Measurements from ENCODE around the gene ZNF470. TPM values are rescaled to one million over a fixed set of nuclear protein-coding genes. Genes with fewer than 3 reads are reported as not detected.

ZNF470 gene
- total and polyA plus RNA-seq, 2 donors = 2.2 to 7.7 TPM

DNA sequence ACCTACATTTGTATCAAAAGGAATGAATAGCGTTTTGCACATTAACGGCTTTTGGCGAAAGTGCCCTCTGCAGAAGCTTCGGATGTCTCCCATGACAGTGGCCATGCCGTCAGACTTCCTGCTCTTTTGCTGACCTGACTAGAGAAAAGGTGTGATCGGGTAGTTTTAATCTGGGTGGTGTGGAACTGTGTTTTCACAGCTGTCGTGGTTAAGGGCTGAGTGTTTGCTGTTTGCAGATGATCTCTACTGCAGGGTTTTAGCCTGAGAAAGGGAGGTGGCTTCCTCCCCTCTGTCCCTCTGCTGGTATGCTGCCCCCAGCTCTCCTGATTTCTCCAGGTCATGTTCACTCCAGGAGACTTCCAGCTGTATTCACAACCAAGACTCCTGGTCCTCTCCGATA lies 50.3 kb downstream of the ZNF470 start:
- Histone ChIP-seq H3K27me3 (ENCODE audit: control insufficient read depth in 2 of 2, insufficient read depth in 1 of 2, low read length in 1 of 2) (no peaks in the 10 kb centered on the region), H3K4me1 (ENCODE audit: control insufficient read depth in 2 of 2, insufficient read depth in 2 of 2, low read length in 2 of 2) (no peaks in the 10 kb centered on the region), H3K36me3 (ENCODE audit: control insufficient read depth in 2 of 2, insufficient read depth in 2 of 2, low read length in 1 of 2) (peaks cover 0 to 36% of the 10 kb centered on the region in 2 donors), H3K9me3 (ENCODE audit: control insufficient read depth in 2 of 2, insufficient read depth in 1 of 2, low read length in 1 of 2) (peaks cover 32 to 53% of the 10 kb centered on the region in 2 donors), H3K4me3 (ENCODE audit: low read length in 2 of 2) (no peak overlapping the region), H3K27ac (ENCODE audit: low read depth in 1 of 2, low read length in 1 of 2) (no peak overlapping the region)
- WGBS = 97% methylated on average over 8 of the region's 8 CpGs
- DNase-seq (ENCODE audit: low read depth in 6 of 9, low spot score in 9 of 9) = no peak

GRCh38 chr19:56619121-56619520 lies 51.9 kb downstream of the ZNF470 start:
- H3K27me3 ChIP-seq (ENCODE audit: control insufficient read depth in 2 of 2, insufficient read depth in 1 of 2, low read length in 1 of 2) = no peaks in the 10 kb centered on the region
- H3K27ac ChIP-seq (ENCODE audit: low read depth in 1 of 2, low read length in 1 of 2) = no peak overlapping the region
- H3K9me3 ChIP-seq (ENCODE audit: control insufficient read depth in 2 of 2, insufficient read depth in 1 of 2, low read length in 1 of 2) = peaks cover 32 to 55% of the 10 kb centered on the region in 2 donors
- no peak overlapping the region for H3K4me3 ChIP-seq (ENCODE audit: low read length in 2 of 2)
- peaks cover 0 to 35% of the 10 kb centered on the region in 2 donors for H3K36me3 ChIP-seq (ENCODE audit: control insufficient read depth in 2 of 2, insufficient read depth in 2 of 2, low read length in 1 of 2)
- H3K4me1 ChIP-seq (ENCODE audit: control insufficient read depth in 2 of 2, insufficient read depth in 2 of 2, low read length in 2 of 2) = no peaks in the 10 kb centered on the region
- 88% methylated on average over 8 of the region's 8 CpGs for WGBS
- DNase-seq (ENCODE audit: low read depth in 6 of 9, low spot score in 9 of 9) = no peak

GRCh38 chr19:56622374-56622773 lies 55.1 kb downstream of the ZNF470 start:
- 98% methylated on average over 37 of the region's 37 CpGs for WGBS

DNA sequence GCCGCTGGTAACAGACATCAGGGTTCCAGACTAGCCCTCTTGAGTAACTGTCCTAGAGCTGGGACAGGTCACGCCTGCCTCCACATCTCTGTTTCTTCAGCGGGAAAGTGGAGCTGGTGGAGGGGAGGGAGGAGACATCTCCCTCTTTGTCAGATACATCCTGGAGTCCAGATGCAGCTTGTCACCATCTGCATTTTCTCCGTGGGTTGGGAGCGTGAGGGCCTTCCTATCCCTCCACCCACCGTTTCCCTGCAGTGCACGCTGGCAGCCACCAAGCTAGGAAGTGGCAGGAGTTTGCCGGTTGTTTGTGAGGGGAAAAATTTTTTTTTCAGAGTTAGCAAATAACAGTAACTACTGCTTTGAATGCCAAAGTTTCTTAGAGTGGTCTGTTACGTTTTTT lies 55.7 kb downstream of the ZNF470 start:
- H3K4me1 ChIP-seq (ENCODE audit: control insufficient read depth in 2 of 2, insufficient read depth in 2 of 2, low read length in 2 of 2) = no peaks in the 10 kb centered on the region
- DNase-seq (ENCODE audit: low read depth in 6 of 9, low spot score in 9 of 9) = no peak
- 92% methylated on average over 9 of the region's 9 CpGs for WGBS
- no peak overlapping the region for H3K27ac ChIP-seq (ENCODE audit: low read depth in 1 of 2, low read length in 1 of 2)
- peaks cover 33 to 75% of the 10 kb centered on the region in 2 donors for H3K9me3 ChIP-seq (ENCODE audit: control insufficient read depth in 2 of 2, insufficient read depth in 1 of 2, low read length in 1 of 2)
- H3K27me3 ChIP-seq (ENCODE audit: control insufficient read depth in 2 of 2, insufficient read depth in 1 of 2, low read length in 1 of 2) = no peaks in the 10 kb centered on the region
- H3K36me3 ChIP-seq (ENCODE audit: control insufficient read depth in 2 of 2, insufficient read depth in 2 of 2, low read length in 1 of 2) = peaks cover 0 to 38% of the 10 kb centered on the region in 2 donors
- no peak overlapping the region for H3K4me3 ChIP-seq (ENCODE audit: low read length in 2 of 2)

More at GRCh38 chr19:56622374-56622773, 55.1 kb downstream of the ZNF470 start:
- H3K4me3 ChIP-seq (ENCODE audit: low read length in 2 of 2) = no peak overlapping the region
- H3K27me3 ChIP-seq (ENCODE audit: control insufficient read depth in 2 of 2, insufficient read depth in 1 of 2, low read length in 1 of 2) = no peaks in the 10 kb centered on the region
- H3K9me3 ChIP-seq (ENCODE audit: control insufficient read depth in 2 of 2, insufficient read depth in 1 of 2, low read length in 1 of 2) = peaks cover 36 to 75% of the 10 kb centered on the region in 2 donors
- no peak overlapping the region for H3K27ac ChIP-seq (ENCODE audit: low read depth in 1 of 2, low read length in 1 of 2)
- no peak for DNase-seq (ENCODE audit: low read depth in 6 of 9, low spot score in 9 of 9)
- H3K4me1 ChIP-seq (ENCODE audit: control insufficient read depth in 2 of 2, insufficient read depth in 2 of 2, low read length in 2 of 2) = no peaks in the 10 kb centered on the region
- H3K36me3 ChIP-seq (ENCODE audit: control insufficient read depth in 2 of 2, insufficient read depth in 2 of 2, low read length in 1 of 2) = peaks cover 0 to 43% of the 10 kb centered on the region in 2 donors

DNA sequence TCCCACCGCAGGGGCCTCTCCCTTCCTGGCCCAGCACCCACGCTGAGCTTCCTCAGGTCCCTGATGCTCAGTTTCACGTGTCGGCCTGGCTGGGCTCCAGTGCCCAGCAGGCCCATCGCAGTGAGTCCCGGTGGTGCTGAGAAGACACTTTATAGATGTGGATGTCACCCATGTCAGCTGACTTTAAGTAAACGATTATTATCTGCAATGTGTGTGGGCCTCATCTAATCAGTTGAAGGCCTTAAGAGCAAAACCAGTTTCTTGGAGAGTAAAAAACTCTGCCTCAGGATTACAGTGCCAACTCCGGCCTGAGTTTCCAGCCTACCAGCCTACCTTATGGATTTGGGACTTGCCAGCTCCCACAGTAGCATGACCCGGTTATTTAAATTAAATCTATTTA lies 58.4 kb downstream of the ZNF470 start:
- WGBS = 96% methylated on average over 9 of the region's 9 CpGs
- Histone ChIP-seq H3K4me1 (ENCODE audit: control insufficient read depth in 2 of 2, insufficient read depth in 2 of 2, low read length in 2 of 2) (no peaks in the 10 kb centered on the region), H3K36me3 (ENCODE audit: control insufficient read depth in 2 of 2, insufficient read depth in 2 of 2, low read length in 1 of 2) (peaks cover 0 to 35% of the 10 kb centered on the region in 2 donors), H3K27ac (ENCODE audit: low read depth in 1 of 2, low read length in 1 of 2) (no peak overlapping the region), H3K4me3 (ENCODE audit: low read length in 2 of 2) (no peak overlapping the region), H3K9me3 (ENCODE audit: control insufficient read depth in 2 of 2, insufficient read depth in 1 of 2, low read length in 1 of 2) (peaks cover 39 to 76% of the 10 kb centered on the region in 2 donors), H3K27me3 (ENCODE audit: control insufficient read depth in 2 of 2, insufficient read depth in 1 of 2, low read length in 1 of 2) (no peaks in the 10 kb centered on the region)
- no peak for DNase-seq (ENCODE audit: low read depth in 6 of 9, low spot score in 9 of 9)

DNA sequence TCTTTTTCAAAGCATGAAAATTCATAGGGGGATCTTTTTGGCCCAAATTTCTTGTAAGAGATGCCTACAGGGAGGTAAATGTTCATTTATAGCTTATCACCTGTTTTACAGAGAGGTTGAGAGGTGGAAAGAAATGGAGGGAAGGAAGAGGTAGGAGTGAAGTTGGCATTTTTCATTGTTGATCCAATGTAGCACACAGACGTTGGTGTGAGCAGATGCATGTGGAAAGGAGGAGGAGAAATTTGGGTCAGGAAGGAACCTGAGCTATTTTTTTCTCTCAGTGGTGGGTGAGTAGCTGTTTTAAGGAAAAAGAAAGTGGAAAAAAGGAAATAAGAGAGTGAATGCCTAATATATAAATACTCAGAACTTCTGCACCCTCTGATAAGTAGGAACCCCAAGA lies 65.8 kb downstream of the ZNF470 start:
- H3K4me1 ChIP-seq (ENCODE audit: control insufficient read depth in 2 of 2, insufficient read depth in 2 of 2, low read length in 2 of 2) = no peaks in the 10 kb centered on the region
- 20% methylated on average over 1 of the region's 1 CpG for WGBS
- DNase-seq (ENCODE audit: low read depth in 6 of 9, low spot score in 9 of 9) = no peak
- no peak overlapping the region for H3K4me3 ChIP-seq (ENCODE audit: low read length in 2 of 2)
- no peaks in the 10 kb centered on the region for H3K36me3 ChIP-seq (ENCODE audit: control insufficient read depth in 2 of 2, insufficient read depth in 2 of 2, low read length in 1 of 2)
- peaks cover 11 to 31% of the 10 kb centered on the region in 2 donors for H3K9me3 ChIP-seq (ENCODE audit: control insufficient read depth in 2 of 2, insufficient read depth in 1 of 2, low read length in 1 of 2)
- no peak overlapping the region for H3K27ac ChIP-seq (ENCODE audit: low read depth in 1 of 2, low read length in 1 of 2)
- H3K27me3 ChIP-seq (ENCODE audit: control insufficient read depth in 2 of 2, insufficient read depth in 1 of 2, low read length in 1 of 2) = no peaks in the 10 kb centered on the region

DNA sequence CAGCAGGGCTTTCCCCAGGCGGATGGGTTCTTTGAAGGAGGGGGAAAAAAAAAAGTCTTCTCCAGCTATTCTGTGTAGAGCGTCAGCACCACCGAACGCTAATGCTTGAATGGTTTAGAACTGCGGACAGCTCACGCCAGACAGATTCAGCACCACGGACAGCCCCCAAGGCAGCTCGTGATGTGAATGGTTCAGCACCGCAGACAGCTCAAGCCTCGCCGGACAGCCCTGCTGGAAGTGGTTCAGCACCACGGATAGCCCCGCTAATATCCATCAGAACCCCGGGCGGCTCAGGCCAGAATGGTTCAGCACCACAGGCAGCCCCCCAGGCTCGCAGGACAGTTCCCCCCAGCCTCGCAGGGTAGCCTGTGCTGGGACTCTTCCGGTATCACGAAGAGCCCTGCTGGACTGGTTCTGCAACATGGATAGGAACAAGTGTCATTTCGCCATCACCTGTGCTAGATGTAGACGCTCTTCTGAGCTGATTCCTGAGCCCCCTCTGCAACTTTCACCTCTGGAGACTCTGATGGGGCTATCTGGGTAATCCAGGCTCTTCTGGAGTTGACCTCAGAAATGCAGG lies 70.8 kb downstream of the ZNF470 start:
- H3K27ac ChIP-seq (ENCODE audit: low read depth in 1 of 2, low read length in 1 of 2) = no peak overlapping the region
- no peak overlapping the region for H3K4me3 ChIP-seq (ENCODE audit: low read length in 2 of 2)
- H3K27me3 ChIP-seq (ENCODE audit: control insufficient read depth in 2 of 2, insufficient read depth in 1 of 2, low read length in 1 of 2) = peaks cover 0 to 6% of the 10 kb centered on the region in 2 donors
- H3K9me3 ChIP-seq (ENCODE audit: control insufficient read depth in 2 of 2, insufficient read depth in 1 of 2, low read length in 1 of 2) = peaks cover 1 to 21% of the 10 kb centered on the region in 2 donors
- no peaks in the 10 kb centered on the region for H3K4me1 ChIP-seq (ENCODE audit: control insufficient read depth in 2 of 2, insufficient read depth in 2 of 2, low read length in 2 of 2)
- WGBS = 14% methylated on average over 21 of the region's 21 CpGs
- peak; percentile 6 to 65 (median 30) for DNase-seq (ENCODE audit: low read depth in 6 of 9, low spot score in 9 of 9)
- no peaks in the 10 kb centered on the region for H3K36me3 ChIP-seq (ENCODE audit: control insufficient read depth in 2 of 2, insufficient read depth in 2 of 2, low read length in 1 of 2)

Other genes starting within 250 kb of the ZNF470 start
- gene ZNF582, start 173.9 kb upstream of the ZNF470 start, total RNA-seq = 4.2 TPM
- gene ZNF582, start 173.9 kb upstream of the ZNF470 start, polyA plus RNA-seq = 6.2 TPM
- gene ZNF583, start 163.1 kb upstream of the ZNF470 start, total RNA-seq = 5.0 TPM
- gene ZNF583, start 163.1 kb upstream of the ZNF470 start, polyA plus RNA-seq = 3.1 TPM
- gene ZNF667, start 90.1 kb upstream of the ZNF470 start, total RNA-seq = 3.8 TPM
- 4.7 TPM for gene ZNF667, start 90.1 kb upstream of the ZNF470 start, polyA plus RNA-seq
- gene ZNF471, start 59.6 kb upstream of the ZNF470 start, total RNA-seq = 1.4 TPM
- 4.6 TPM for gene ZNF471, start 59.6 kb upstream of the ZNF470 start, polyA plus RNA-seq
- gene ZFP28, start 28.5 kb upstream of the ZNF470 start, total RNA-seq = 2.9 TPM
- 6.1 TPM for gene ZFP28, start 28.5 kb upstream of the ZNF470 start, polyA plus RNA-seq
- 5.1 TPM for gene ZNF71, start 27.8 kb downstream of the ZNF470 start, total RNA-seq
- gene ZNF71, start 27.8 kb downstream of the ZNF470 start, polyA plus RNA-seq = 3.5 TPM
- gene SMIM17, start 75.7 kb downstream of the ZNF470 start, total RNA-seq = 0.38 TPM
- gene SMIM17, start 75.7 kb downstream of the ZNF470 start, polyA plus RNA-seq = 0.21 TPM
- gene ZNF835, start 104.3 kb downstream of the ZNF470 start, total RNA-seq = 0.71 TPM
- gene ZNF835, start 104.3 kb downstream of the ZNF470 start, polyA plus RNA-seq = 0.34 TPM

Measured in thymus (tissue), 11 donors.